GM12875 (cell line): ENCODE data around the gene ITGAX.
"Not testable (repeated sequence)": the region's sequence is repeated elsewhere in the genome, so short reads cannot be mapped to it uniquely, and the experiment has no call there.

Source experiments
- H3K4me3 ChIP-seq: one replicate; pipeline ENCODE4 v1.5.1; 2011; ENCODE audit warnings: low read depth, low read length, control low read depth
- TF ChIP-seq, protein P1 (sequence below): IDR thresholded peaks from 2 replicates; pipeline ENCODE4 v1.5.1; 2011; ENCODE audit warnings: low read depth, mild to moderate bottlenecking, control low read depth, inconsistent platforms, low read length, moderate library complexity, borderline replicate concordance; ENCODE audit not compliant: insufficient read depth

Gene ITGAX

DNA sequence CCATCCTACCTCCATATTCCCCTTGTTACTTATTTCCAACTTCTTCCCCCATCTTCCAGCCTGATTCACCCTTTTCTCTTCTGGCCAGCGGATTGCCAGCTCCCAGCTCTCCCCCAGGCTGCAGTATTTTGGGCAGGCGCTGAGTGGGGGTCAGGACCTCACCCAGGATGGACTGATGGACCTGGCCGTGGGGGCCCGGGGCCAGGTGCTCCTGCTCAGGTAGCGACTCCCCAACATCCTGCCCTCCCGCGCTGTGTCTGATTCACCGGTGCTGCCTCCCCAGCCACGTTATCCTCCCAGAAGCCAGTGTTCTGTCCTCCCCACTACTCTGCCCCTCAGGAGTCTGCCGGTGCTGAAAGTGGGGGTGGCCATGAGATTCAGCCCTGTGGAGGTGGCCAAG lies 57.8 kb downstream of the ITGAX start:
- no peak overlapping the region for H3K4me3 ChIP-seq
- TF ChIP-seq, protein P1, sequence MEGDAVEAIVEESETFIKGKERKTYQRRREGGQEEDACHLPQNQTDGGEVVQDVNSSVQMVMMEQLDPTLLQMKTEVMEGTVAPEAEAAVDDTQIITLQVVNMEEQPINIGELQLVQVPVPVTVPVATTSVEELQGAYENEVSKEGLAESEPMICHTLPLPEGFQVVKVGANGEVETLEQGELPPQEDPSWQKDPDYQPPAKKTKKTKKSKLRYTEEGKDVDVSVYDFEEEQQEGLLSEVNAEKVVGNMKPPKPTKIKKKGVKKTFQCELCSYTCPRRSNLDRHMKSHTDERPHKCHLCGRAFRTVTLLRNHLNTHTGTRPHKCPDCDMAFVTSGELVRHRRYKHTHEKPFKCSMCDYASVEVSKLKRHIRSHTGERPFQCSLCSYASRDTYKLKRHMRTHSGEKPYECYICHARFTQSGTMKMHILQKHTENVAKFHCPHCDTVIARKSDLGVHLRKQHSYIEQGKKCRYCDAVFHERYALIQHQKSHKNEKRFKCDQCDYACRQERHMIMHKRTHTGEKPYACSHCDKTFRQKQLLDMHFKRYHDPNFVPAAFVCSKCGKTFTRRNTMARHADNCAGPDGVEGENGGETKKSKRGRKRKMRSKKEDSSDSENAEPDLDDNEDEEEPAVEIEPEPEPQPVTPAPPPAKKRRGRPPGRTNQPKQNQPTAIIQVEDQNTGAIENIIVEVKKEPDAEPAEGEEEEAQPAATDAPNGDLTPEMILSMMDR = no peak

DNA sequence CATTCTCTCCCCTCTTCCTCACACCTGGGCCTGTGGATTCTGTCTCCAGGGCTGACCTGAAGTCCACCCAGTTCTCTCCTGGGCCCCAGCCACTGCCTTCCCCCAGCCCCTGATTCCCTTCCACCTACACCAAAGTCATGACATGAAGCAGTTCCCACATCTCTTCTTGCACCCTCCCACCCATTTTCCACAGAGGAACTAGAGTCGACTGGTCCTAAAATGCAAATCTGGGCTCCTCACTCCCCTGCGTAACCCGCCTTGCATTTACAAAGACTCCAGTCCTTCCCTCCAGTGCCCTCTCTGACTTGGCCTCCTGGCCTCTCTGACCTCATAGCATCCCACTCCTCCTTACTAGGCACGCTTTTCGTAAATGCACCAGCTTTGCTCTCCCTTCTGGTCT lies 58.4 kb downstream of the ITGAX start:
- TF ChIP-seq, protein P1 = no peak
- no peak overlapping the region for H3K4me3 ChIP-seq

DNA sequence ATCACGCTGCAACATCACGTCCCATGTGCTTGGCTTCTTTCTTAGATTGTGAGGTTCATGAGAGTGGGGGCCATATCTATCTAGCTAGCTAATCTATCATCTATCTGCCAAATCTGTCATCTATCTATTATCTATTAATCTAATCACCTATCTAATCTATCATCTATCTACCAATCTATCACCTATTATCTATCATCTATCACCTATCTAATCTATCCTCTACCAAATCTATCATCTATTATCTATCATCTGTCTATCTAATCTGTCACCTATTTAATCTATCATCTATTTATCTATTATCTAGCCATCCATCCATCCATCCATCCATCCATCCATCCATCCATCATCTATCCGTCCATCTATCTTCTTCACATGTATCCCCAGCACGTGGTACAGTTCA lies 59.0 kb downstream of the ITGAX start:
- TF ChIP-seq, protein P1 = no peak
- H3K4me3 ChIP-seq = no peak overlapping the region

DNA sequence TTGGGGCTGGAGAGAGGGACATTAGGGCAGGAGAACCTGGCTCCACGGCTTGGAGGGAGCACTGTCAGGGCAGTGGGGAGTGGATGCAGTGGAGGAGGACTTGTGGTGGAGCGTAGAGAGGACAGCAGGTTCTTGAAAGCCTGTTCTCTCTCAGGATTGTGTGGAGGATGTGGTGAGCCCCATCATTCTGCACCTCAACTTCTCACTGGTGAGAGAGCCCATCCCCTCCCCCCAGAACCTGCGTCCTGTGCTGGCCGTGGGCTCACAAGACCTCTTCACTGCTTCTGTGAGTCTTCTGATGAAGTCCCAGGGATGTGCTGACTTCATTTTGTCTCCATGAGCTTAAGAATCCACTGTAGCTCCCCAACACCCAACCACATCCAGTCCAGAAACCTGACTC lies 59.7 kb downstream of the ITGAX start:
- TF ChIP-seq, protein P1 = no peak
- H3K4me3 ChIP-seq = no peak overlapping the region

DNA sequence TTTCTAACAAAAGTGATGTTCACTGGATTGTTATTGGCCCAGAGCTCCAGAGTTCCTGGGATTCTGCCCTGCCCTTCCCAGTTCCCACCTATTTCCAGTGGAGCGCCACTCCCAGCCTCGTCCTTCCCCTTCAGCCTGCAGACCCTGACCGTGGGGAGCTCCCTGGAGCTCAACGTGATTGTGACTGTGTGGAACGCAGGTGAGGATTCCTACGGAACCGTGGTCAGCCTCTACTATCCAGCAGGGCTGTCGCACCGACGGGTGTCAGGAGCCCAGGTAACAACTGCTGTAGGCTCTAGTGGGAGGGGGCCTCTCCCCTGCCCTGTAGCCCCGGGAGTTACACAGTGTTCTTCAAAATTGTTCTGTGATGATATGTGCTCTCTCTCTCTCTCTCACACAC lies 61.4 kb downstream of the ITGAX start:
- TF ChIP-seq, protein P1 = no peak
- no peak overlapping the region for H3K4me3 ChIP-seq

DNA sequence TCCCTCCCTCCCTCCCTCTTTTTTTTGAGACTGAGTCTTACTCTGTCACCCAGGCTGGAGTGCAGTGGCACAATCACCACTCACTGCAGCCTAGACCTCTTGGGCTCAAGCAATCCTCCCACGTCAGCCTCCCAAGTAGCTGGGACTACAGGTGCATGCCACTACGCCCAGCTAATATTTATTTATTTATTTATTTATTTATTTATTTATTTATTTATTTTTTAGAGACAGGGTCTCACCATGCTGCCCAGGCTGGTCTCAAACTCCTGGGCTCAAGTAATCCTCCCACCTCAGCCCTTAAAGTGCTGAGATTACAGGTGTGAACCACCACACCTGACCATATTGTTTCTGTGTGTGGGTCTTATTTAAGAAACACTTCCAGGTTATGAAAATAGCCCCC lies 62.1 kb downstream of the ITGAX start:
- H3K4me3 ChIP-seq = not testable (repeated sequence)

DNA sequence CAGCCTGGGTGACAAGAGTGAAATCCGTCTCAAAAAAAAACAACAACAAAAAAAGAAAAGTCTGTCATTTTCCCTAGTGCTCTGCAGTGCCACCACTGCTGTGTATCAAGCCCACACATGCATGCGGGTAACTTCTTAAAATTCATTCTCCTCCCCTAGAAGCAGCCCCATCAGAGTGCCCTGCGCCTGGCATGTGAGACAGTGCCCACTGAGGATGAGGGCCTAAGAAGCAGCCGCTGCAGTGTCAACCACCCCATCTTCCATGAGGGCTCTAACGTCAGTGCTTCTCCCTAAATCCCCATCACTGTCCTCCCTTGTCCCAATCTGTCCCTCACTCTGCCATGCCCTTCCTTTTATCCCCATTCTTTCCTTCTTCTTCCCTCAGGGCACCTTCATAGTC lies 62.9 kb downstream of the ITGAX start:
- H3K4me3 ChIP-seq = no peak overlapping the region
- TF ChIP-seq, protein P1 = no peak

DNA sequence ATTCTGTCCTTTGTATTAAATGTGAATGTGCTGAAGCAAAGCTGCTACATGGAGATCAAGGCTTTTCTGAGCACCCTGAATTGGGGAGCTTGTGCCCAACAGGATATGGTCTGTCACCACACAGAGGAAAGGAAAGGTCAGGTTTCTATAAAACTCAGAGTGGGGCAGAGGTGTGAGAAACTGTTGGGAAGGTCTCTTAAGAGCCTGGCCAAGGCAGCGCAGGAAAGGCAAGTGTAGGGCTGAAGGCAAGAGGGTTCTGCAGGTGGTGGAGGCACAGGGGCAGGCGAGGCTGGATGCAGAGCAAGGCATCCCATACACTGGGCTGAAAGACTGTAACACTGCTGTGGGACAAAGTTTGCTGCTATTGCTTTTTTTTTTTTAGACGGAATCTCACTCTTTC lies 65.1 kb downstream of the ITGAX start:
- TF ChIP-seq, protein P1 = no peak
- no peak overlapping the region for H3K4me3 ChIP-seq
